Adrenal gland (tissue), 12 donors: Measurements from ENCODE around the gene ADAMTS12. TPM values are rescaled to one million over a fixed set of nuclear protein-coding genes. Genes with fewer than 3 reads are reported as not detected.

Experiments
- DNase-seq, 7 donors: peaks; one replicate each; pipeline ENCODE4 v3.0.0-alpha.2; 2019 to 2020
- H3K27ac ChIP-seq, 5 donors: fragments of 200-600 bp; sonication (generic) in 4 of 5; 1 replicate in 3 of 5; 2 replicates in 2 of 5; pipeline versions ENCODE4 v1.5.1 to v1.8.0; 2016 to 2020; ENCODE audit warnings: mild to moderate bottlenecking in 1 of 5
- H3K27me3 ChIP-seq: fragments of 200-600 bp; 2 replicates; pipeline ENCODE4 v1.8.0; 2021
- H3K36me3 ChIP-seq, 2 donors: fragments of 200-600 bp; replicated peaks in 1 of 2; 1 replicate in 1 of 2; 2 replicates in 1 of 2; pipeline versions ENCODE4 v1.5.1 to v1.8.0; 2018 to 2022
- H3K4me1 ChIP-seq, 2 donors: fragments of 200-600 bp; replicated peaks in 1 of 2; 1 replicate in 1 of 2; 2 replicates in 1 of 2; pipeline versions ENCODE4 v1.5.1 to v1.8.0; 2018 to 2021
- H3K4me3 ChIP-seq, 4 donors: fragments of 200-600 bp; sonication (generic) in 3 of 4; one replicate each; pipeline ENCODE4 v1.5.1; 2016 to 2018
- H3K9me3 ChIP-seq, 3 donors: fragments of 200-600 bp; sonication (generic) in 1 of 3; replicated peaks in 1 of 3; 1 replicate in 2 of 3; 2 replicates in 1 of 3; pipeline versions ENCODE4 v1.5.1 to v1.8.0; 2016 to 2021
- CTCF ChIP-seq, 6 experiments: fragments of 450-650 bp in 4 of 6; fragments of 200-600 bp in 2 of 6; sonication (generic) in 1 of 6; IDR thresholded peaks; 1 replicate in 5 of 6; 2 replicates in 1 of 6; pipeline versions ENCODE4 v1.5.1 to v1.8.0; 2016 to 2021; ENCODE audit warnings: antibody characterized with exemption in 6 of 6, mild to moderate bottlenecking in 2 of 6, moderate library complexity in 1 of 6
- POLR2A ChIP-seq, 2 donors: fragments of 450-650 bp; IDR thresholded peaks; one replicate each; pipeline ENCODE4 v1.6.1; 2017; ENCODE audit warnings: antibody characterized with exemption in 2 of 2, mild to moderate bottlenecking in 2 of 2, moderate library complexity in 1 of 2
- WGBS, 4 donors: extraction: QIAGEN DNeasy Blood & Tissue Kit in 2 of 4; methylation state at CpG; one replicate each; pipeline versions ENCODE4 v1.1.5 to v1.1.7; 2013 to 2017; 5-methylcytosine and 5-hydroxymethylcytosine counted together
- intact Hi-C, 2 donors: fragments of 100-400 bp; cut with DNase I; formaldehyde crosslinking; loops; one replicate each; pipeline versions ENCODE4 v1.14.1 to v1.15.0; 2022 to 2023
- polyA plus RNA-seq, 3 donors: library from polyadenylated mRNA; stranded (reverse); fragments of 200-250 nt in 2 of 3; fragments of 350-450 nt in 1 of 3; fragmentation: Illumina TruSeq in 1 of 3; extraction: RNeasy Lipid Tissue Mini Kit (QIAGEN cat#74804) in 1 of 3; gene quantifications; one replicate each; pipeline ENCODE4 v1.2.3, GENCODE V29; 2013 to 2014
- total RNA-seq, 9 donors: library from RNA; depleted of rRNA in 4 of 9; stranded (reverse); fragments of >200 nt in 4 of 9; fragments of 120-200 nt in 1 of 9; fragmentation: NEBNext Ultra II Directional in 1 of 9; extraction: Animal tissue kit (Norgen Biotek cat#: 25700) in 1 of 9; gene quantifications; one replicate each; pipeline versions ENCODE4 v1.1.0 to v1.2.4, GENCODE V29; 2013 to 2023
- donor health status: healthy with polysubstance abuse.
- donor health status: Bipolar disorder and iron deficiency.
- donor health status: DM: yes; HTN: yes; CAD: no.
- donor health status: DM: no; HTN: no; CAD: no.
- donor health status: DM: no; HTN: no; CAD: no.
- donor health status: DM: yes; HTN: yes; CAD: no.

ADAMTS12 gene
- total and polyA plus RNA-seq, 12 donors = 1.9 to 76.1 (median 10.5) TPM

- 80 to 89% (median 85%) methylated on average over 5 of the region's 5 CpGs for WGBS, 4 donors
- DNase-seq = no peak
- no peaks in the 10 kb centered on the region for H3K36me3 ChIP-seq
- intact Hi-C loops = loop anchor here in 1 of 2 donors (10.0 kb wide), 1 partner anchor 78 kb away; the partner anchor contains the start of gene RXFP3
- TF ChIP-seq POLR2A (IDR thresholded peaks at IDR 0.05) (no peak), CTCF (IDR thresholded peaks at IDR 0.05) (no peak)
- no peak overlapping the region for H3K27ac ChIP-seq
- no peaks in the 10 kb centered on the region for H3K9me3 ChIP-seq
- no peaks in the 10 kb centered on the region for H3K27me3 ChIP-seq
- peaks cover 0 to 28% of the 10 kb centered on the region in 2 donors for H3K4me1 ChIP-seq
- H3K4me3 ChIP-seq = no peak overlapping the region
Observed at GRCh38 chr5:33857037-33857436, 34.8 kb downstream of the ADAMTS12 start.

- Histone ChIP-seq H3K27me3 (no peaks in the 10 kb centered on the region), H3K36me3 (no peaks in the 10 kb centered on the region), H3K27ac (peak overlapping the region in 1 of 5 donors; percentile 45), H3K4me3 (no peak overlapping the region), H3K9me3 (no peaks in the 10 kb centered on the region), H3K4me1 (peaks cover 0 to 43% of the 10 kb centered on the region in 2 donors)
- intact Hi-C loops = loop anchor here in 1 of 2 donors (10.0 kb wide), 1 partner anchor 79 kb away; the partner anchor contains the start of gene RXFP3
- no peak for TF ChIP-seq CTCF (IDR thresholded peaks at IDR 0.05)
- no peak for TF ChIP-seq POLR2A (IDR thresholded peaks at IDR 0.05)
- DNase-seq = no peak
- WGBS, 4 donors = 76 to 87% (median 79%) methylated on average over 4 of the region's 4 CpGs
Observed at GRCh38 chr5:33855396-33855795, 36.4 kb downstream of the ADAMTS12 start.

- intact Hi-C loops = loop anchor here in 1 of 2 donors (10.0 kb wide), 1 partner anchor 80 kb away; the partner anchor contains the start of gene RXFP3
- peak overlapping the region in 1 of 5 donors; percentile 45 for H3K27ac ChIP-seq
- 64 to 71% (median 69%) methylated on average over 4 of the region's 4 CpGs for WGBS, 4 donors
Observed at GRCh38 chr5:33854733-33855151, 37.0 kb downstream of the ADAMTS12 start.

GRCh38 chr5:33852837-33853236, 39.0 kb downstream of the ADAMTS12 start:
- Histone ChIP-seq H3K9me3 (no peaks in the 10 kb centered on the region), H3K4me1 (peaks cover 0 to 51% of the 10 kb centered on the region in 2 donors), H3K4me3 (no peak overlapping the region), H3K36me3 (no peaks in the 10 kb centered on the region), H3K27ac (peak overlapping the region in 3 of 5 donors; percentile 55 to 70 (median 64)), H3K27me3 (no peaks in the 10 kb centered on the region)
- TF ChIP-seq CTCF (IDR thresholded peaks at IDR 0.05) (no peak), POLR2A (IDR thresholded peaks at IDR 0.05) (no peak)
- 22 to 71% (median 42%) methylated on average over 3 of the region's 3 CpGs for WGBS, 4 donors
- intact Hi-C loops = loop anchor here in 1 of 2 donors (10.0 kb wide), 1 partner anchor 82 kb away; the partner anchor contains the start of gene RXFP3
- DNase-seq = peak in 1 of 7 donors; percentile 26

More at GRCh38 chr5:33854733-33855151, 37.0 kb downstream of the ADAMTS12 start:
- Histone ChIP-seq H3K4me3 (no peak overlapping the region), H3K27me3 (no peaks in the 10 kb centered on the region), H3K9me3 (no peaks in the 10 kb centered on the region), H3K36me3 (no peaks in the 10 kb centered on the region), H3K4me1 (peaks cover 0 to 49% of the 10 kb centered on the region in 2 donors)
- TF ChIP-seq CTCF (IDR thresholded peaks at IDR 0.05) = no peak
- TF ChIP-seq POLR2A (IDR thresholded peaks at IDR 0.05) = no peak
- peak in 5 of 7 donors; percentile 11 to 62 (median 29) for DNase-seq
